Measurements from ENCODE around the gene NAA80. TPM values are rescaled to one million over a fixed set of nuclear protein-coding genes. Genes with fewer than 3 reads are reported as not detected.

Gene NAA80
- total and polyA plus RNA-seq, 2 of the 13 experiments (the other 11 are each of a cell fraction or from before 2014, with no cell fraction given), result 3.4 to 8.7 TPM

DNA sequence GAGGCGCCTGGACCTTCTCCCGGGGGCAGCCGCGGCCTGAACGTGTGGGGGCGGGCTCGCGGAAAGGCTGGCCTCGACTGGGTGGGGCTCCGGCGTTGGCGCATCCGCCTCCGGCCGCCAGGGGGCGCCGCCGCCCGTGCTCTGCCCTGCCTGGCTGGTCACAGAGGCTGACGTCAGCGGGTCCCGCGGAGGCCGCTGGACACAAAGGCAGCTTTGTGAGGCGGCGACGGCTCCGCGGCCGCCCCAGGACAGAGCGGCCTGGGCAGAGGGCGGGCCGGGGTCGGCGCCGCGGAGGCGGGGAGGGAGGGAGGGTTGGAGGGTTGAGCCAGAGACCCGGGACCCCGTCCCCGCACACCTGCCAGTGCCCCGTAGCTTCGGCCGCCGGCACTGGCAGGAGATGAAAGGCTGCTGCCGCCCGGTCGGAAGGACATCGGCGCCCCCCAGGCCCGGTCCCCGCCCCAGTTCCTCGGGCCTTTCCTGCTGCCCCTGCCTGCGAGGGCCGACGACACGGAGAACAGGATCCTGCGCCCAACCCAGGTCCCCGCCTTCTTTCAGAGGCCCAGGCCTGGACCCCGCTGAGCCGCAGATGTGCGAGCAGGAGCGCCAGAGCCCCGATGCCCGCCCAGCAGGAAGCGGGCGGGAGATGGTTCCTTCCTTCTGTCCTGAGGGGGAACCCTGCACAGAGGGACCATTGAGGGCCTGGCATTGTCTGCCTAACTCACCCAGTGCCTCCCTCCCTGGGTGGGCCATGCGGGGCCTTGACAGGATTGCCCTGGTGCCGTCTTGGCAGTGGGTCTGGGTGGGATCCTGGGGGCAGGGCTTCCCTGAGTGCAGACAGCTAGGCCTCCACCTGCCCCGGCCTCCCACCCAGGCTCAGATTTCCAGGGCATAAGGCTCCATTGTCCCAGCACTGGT is 38.9 kb downstream of the NAA80 start (continued):
- peak; percentile 45; the same call in 1 of the 2 replicates for TF ChIP-seq MTA1 (CRISPR knock-in tag; IDR thresholded peaks at IDR 0.05; ENCODE audit: borderline replicate concordance)
- TF ChIP-seq, protein P1, sequence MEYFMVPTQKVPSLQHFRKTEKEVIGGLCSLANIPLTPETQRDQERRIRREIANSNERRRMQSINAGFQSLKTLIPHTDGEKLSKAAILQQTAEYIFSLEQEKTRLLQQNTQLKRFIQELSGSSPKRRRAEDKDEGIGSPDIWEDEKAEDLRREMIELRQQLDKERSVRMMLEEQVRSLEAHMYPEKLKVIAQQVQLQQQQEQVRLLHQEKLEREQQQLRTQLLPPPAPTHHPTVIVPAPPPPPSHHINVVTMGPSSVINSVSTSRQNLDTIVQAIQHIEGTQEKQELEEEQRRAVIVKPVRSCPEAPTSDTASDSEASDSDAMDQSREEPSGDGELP (IDR thresholded peaks at IDR 0.05; ENCODE audit: borderline replicate concordance, low read depth), result peak; percentile 59; the same call in 1 of the 2 replicates
- TF ChIP-seq ZNF503 (CRISPR knock-in tag; IDR thresholded peaks at IDR 0.05), result peak; percentile 83; the same call in 1 of the 2 replicates
- TF ChIP-seq MAFF (IDR thresholded peaks at IDR 0.05; ENCODE audit: low read depth, low read length), result no peak
- no peak for TF ChIP-seq NR0B2 (CRISPR knock-in tag; IDR thresholded peaks at IDR 0.05)
- 0 out of 2 replicates have a peak, but pooled peaks have one; percentile 2 for TF ChIP-seq ZNF761 (CRISPR knock-in tag; conservative IDR thresholded peaks at IDR 0.05)
- no peak for TF ChIP-seq ZNF3 (CRISPR knock-in tag; IDR thresholded peaks at IDR 0.05)
- peak; percentile 90; the same call in 1 of the 2 replicates for TF ChIP-seq ZNF580 (CRISPR knock-in tag; IDR thresholded peaks at IDR 0.05; ENCODE audit: borderline replicate concordance, low read depth)
- no peak for TF ChIP-seq USF2 (IDR thresholded peaks at IDR 0.05; ENCODE audit: low read depth, low read length)
- no peak; the same call in 1 of the 2 replicates for TF ChIP-seq USF2 (CRISPR knock-in tag; IDR thresholded peaks at IDR 0.05; ENCODE audit: borderline replicate concordance)
- no peak for TF ChIP-seq ZNF256 (CRISPR knock-in tag; conservative IDR thresholded peaks at IDR 0.05)
- TF ChIP-seq SMYD3 (CRISPR knock-in tag; IDR thresholded peaks at IDR 0.05), result no peak
- no peak for TF ChIP-seq SP1 (IDR thresholded peaks at IDR 0.05)
- peak; percentile 49 for TF ChIP-seq SP1 (CRISPR knock-in tag; IDR thresholded peaks at IDR 0.05)
- TF ChIP-seq, protein P2, sequence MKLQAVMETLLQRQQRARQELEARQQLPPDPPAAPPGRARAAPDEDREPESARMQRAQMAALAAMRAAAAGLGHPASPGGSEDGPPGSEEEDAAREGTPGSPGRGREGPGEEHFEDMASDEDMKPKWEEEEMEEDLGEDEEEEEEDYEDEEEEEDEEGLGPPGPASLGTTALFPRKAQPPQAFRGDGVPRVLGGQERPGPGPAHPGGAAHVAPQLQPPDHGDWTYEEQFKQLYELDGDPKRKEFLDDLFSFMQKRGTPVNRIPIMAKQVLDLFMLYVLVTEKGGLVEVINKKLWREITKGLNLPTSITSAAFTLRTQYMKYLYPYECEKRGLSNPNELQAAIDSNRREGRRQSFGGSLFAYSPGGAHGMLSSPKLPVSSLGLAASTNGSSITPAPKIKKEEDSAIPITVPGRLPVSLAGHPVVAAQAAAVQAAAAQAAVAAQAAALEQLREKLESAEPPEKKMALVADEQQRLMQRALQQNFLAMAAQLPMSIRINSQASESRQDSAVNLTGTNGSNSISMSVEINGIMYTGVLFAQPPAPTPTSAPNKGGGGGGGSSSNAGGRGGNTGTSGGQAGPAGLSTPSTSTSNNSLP (IDR thresholded peaks at IDR 0.05; ENCODE audit: low read depth, low read length), result no peak
- peak; percentile 85 for TF ChIP-seq ATF7 (IDR thresholded peaks at IDR 0.05)
- peak; percentile 98 for TF ChIP-seq ATF7 (CRISPR knock-in tag; IDR thresholded peaks at IDR 0.05)
- TF ChIP-seq, protein P3, sequence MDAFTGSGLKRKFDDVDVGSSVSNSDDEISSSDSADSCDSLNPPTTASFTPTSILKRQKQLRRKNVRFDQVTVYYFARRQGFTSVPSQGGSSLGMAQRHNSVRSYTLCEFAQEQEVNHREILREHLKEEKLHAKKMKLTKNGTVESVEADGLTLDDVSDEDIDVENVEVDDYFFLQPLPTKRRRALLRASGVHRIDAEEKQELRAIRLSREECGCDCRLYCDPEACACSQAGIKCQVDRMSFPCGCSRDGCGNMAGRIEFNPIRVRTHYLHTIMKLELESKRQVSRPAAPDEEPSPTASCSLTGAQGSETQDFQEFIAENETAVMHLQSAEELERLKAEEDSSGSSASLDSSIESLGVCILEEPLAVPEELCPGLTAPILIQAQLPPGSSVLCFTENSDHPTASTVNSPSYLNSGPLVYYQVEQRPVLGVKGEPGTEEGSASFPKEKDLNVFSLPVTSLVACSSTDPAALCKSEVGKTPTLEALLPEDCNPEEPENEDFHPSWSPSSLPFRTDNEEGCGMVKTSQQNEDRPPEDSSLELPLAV (CRISPR knock-in tag; conservative IDR thresholded peaks at IDR 0.05; ENCODE audit: low read depth), result no peak
- TF ChIP-seq PTBP1 (IDR thresholded peaks at IDR 0.05; ENCODE audit: low read depth, low read length, poor library complexity, severe bottlenecking), result no peak
